ENCODE data around the gene MINDY4B. TPM values are rescaled to one million over a fixed set of nuclear protein-coding genes. Genes with fewer than 3 reads are reported as not detected.

The MINDY4B gene
- total RNA-seq, 1 donor from 2014 or later = not detected

- H3K9me3 ChIP-seq (ENCODE audit: control insufficient read depth in 3 of 3, low read length in 3 of 3) = no peaks in the 10 kb centered on the region
- peaks cover 0 to 6% (median 5%) of the 10 kb centered on the region in 3 donors for H3K27me3 ChIP-seq (ENCODE audit: control insufficient read depth in 3 of 3, insufficient read depth in 3 of 3, low read length in 3 of 3)
- H3K27ac ChIP-seq (ENCODE audit: low read depth, low read length) = no peak overlapping the region
- no peaks in the 10 kb centered on the region for H3K36me3 ChIP-seq (ENCODE audit: control insufficient read depth in 3 of 3, insufficient read depth in 3 of 3, low read length in 3 of 3)
- no peaks in the 10 kb centered on the region for H3K4me1 ChIP-seq (ENCODE audit: control insufficient read depth in 3 of 3, insufficient read depth in 3 of 3, low read length in 3 of 3)
- no peak overlapping the region for H3K4me3 ChIP-seq (ENCODE audit: low read length in 3 of 3)
- H3K9ac ChIP-seq (ENCODE audit: low read depth in 1 of 3, low read length in 3 of 3) = no peak overlapping the region
These were observed 26.2 kb downstream of the MINDY4B start for GRCh38 chr3:150878996-150879575.

DNA sequence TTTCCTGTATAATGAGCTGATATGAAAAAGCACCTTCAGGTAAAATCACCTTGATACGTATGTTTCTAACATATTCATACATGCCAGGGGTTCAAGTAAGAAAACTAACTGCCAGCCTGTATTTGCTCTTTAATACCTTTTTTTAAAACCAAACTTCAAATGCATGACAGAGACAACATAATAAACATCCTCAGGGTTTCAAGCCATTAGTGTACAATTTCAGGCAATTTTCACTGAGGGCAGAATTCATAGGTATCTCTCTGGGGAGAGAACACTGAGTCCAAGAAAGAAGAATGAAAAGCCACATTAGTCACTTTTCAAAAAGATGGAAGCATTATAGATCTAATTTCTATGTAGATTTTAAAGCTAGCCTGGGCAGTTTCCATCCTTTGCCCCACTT is 26.9 kb downstream of the MINDY4B start:
- H3K4me3 ChIP-seq (ENCODE audit: low read length in 3 of 3) = no peak overlapping the region
- no peaks in the 10 kb centered on the region for H3K36me3 ChIP-seq (ENCODE audit: control insufficient read depth in 3 of 3, insufficient read depth in 3 of 3, low read length in 3 of 3)
- no peaks in the 10 kb centered on the region for H3K27me3 ChIP-seq (ENCODE audit: control insufficient read depth in 3 of 3, insufficient read depth in 3 of 3, low read length in 3 of 3)
- H3K27ac ChIP-seq (ENCODE audit: low read depth, low read length) = no peak overlapping the region
- H3K4me1 ChIP-seq (ENCODE audit: control insufficient read depth in 3 of 3, insufficient read depth in 3 of 3, low read length in 3 of 3) = no peaks in the 10 kb centered on the region
- peak overlapping the region in 1 of 3 donors; percentile 12 for H3K9ac ChIP-seq (ENCODE audit: low read depth in 1 of 3, low read length in 3 of 3)
- H3K9me3 ChIP-seq (ENCODE audit: control insufficient read depth in 3 of 3, low read length in 3 of 3) = no peaks in the 10 kb centered on the region

GRCh38 chr3:150877303-150877702 is 27.9 kb downstream of the MINDY4B start:
- Histone ChIP-seq H3K4me1 (ENCODE audit: control insufficient read depth in 3 of 3, insufficient read depth in 3 of 3, low read length in 3 of 3) (no peaks in the 10 kb centered on the region), H3K9me3 (ENCODE audit: control insufficient read depth in 3 of 3, low read length in 3 of 3) (no peaks in the 10 kb centered on the region), H3K9ac (ENCODE audit: low read depth in 1 of 3, low read length in 3 of 3) (no peak overlapping the region), H3K36me3 (ENCODE audit: control insufficient read depth in 3 of 3, insufficient read depth in 3 of 3, low read length in 3 of 3) (no peaks in the 10 kb centered on the region), H3K27me3 (ENCODE audit: control insufficient read depth in 3 of 3, insufficient read depth in 3 of 3, low read length in 3 of 3) (no peaks in the 10 kb centered on the region), H3K27ac (ENCODE audit: low read depth, low read length) (no peak overlapping the region), H3K4me3 (ENCODE audit: low read length in 3 of 3) (no peak overlapping the region)

DNA sequence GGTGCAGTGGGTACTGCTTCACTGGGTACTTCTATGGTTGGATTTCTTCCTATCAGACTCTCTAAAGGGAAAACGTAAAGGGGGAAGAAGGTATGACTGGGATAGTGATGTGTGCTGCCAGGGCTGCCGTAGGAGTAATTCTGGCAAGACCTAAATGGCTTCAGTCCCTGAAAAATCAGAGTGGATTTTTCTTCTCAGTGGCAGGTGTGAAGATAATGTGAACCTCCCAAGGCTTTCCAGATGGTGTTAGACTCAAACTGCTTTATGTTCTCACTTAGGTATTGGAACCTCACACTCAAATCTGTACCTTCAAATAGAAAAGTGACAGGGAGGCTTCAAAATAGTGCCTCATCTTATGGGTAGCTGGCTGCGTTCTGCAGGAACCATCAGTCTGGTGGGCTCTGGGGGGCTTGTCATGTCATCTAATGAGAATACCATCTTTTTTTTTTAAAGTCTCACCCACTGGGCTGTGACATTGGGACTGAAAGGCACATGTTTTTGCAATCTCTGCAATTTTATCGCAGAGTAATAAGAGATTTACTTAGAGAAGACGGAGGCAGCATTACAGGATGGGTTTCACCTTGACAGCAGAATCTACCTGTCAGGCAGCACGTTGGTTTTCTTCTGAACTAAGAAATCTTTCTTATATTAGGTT is 28.5 kb downstream of the MINDY4B start:
- H3K9me3 ChIP-seq (ENCODE audit: control insufficient read depth in 3 of 3, low read length in 3 of 3) = no peaks in the 10 kb centered on the region
- H3K4me1 ChIP-seq (ENCODE audit: control insufficient read depth in 3 of 3, insufficient read depth in 3 of 3, low read length in 3 of 3) = no peaks in the 10 kb centered on the region
- no peak overlapping the region for H3K4me3 ChIP-seq (ENCODE audit: low read length in 3 of 3)
- H3K27me3 ChIP-seq (ENCODE audit: control insufficient read depth in 3 of 3, insufficient read depth in 3 of 3, low read length in 3 of 3) = no peaks in the 10 kb centered on the region
- no peak overlapping the region for H3K27ac ChIP-seq (ENCODE audit: low read depth, low read length)
- no peak overlapping the region for H3K9ac ChIP-seq (ENCODE audit: low read depth in 1 of 3, low read length in 3 of 3)
- H3K36me3 ChIP-seq (ENCODE audit: control insufficient read depth in 3 of 3, insufficient read depth in 3 of 3, low read length in 3 of 3) = no peaks in the 10 kb centered on the region

DNA sequence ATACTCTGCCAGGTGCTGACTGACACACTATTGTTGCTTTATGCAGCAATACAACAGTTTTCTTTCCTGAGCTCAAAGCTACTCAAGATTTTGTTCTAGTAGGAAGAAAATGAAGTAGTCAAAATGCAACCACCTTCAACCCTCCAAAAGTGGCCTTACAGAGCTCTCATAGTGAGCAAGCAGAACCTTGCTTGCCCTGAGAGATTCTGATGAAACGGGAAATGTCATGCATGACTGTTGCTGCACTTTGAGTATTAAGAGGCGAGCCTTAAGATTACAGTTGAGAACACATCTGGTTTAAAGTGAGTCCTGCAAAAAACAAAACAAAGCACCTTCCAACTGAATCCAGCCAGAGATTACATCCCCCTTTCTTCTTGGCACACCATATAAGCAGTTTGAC is 29.7 kb downstream of the MINDY4B start:
- Histone ChIP-seq H3K27ac (ENCODE audit: low read depth, low read length) (no peak overlapping the region), H3K9me3 (ENCODE audit: control insufficient read depth in 3 of 3, low read length in 3 of 3) (no peaks in the 10 kb centered on the region), H3K4me3 (ENCODE audit: low read length in 3 of 3) (no peak overlapping the region), H3K4me1 (ENCODE audit: control insufficient read depth in 3 of 3, insufficient read depth in 3 of 3, low read length in 3 of 3) (no peaks in the 10 kb centered on the region), H3K27me3 (ENCODE audit: control insufficient read depth in 3 of 3, insufficient read depth in 3 of 3, low read length in 3 of 3) (no peaks in the 10 kb centered on the region), H3K9ac (ENCODE audit: low read depth in 1 of 3, low read length in 3 of 3) (no peak overlapping the region), H3K36me3 (ENCODE audit: control insufficient read depth in 3 of 3, insufficient read depth in 3 of 3, low read length in 3 of 3) (no peaks in the 10 kb centered on the region)

DNA sequence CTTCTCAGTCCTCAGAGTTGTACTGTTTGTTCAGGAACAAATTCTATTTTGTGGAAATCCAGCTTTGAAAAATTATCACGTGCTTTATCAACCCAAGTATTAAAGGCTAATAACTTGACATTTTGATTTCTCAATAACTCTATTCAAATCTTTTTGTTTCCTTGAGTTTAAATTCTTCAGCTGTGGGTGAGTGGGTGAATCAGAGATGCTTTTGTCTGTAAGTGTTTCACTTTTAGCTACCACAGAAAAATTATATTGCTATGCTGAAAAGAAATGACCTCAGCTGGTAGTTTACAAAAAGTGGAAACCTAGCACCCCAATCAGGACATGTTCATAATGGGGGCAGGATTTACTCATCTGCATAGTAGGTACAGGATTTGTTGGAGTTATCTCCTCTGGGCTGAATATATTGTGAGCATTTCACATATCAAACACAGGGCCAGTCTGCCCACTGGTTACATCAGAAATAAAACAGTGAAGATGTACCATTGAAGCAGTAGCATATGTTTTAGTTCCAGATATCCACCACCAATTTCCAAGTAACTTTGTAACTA is 30.5 kb downstream of the MINDY4B start:
- Histone ChIP-seq H3K4me1 (ENCODE audit: control insufficient read depth in 3 of 3, insufficient read depth in 3 of 3, low read length in 3 of 3) (no peaks in the 10 kb centered on the region), H3K27ac (ENCODE audit: low read depth, low read length) (no peak overlapping the region), H3K9ac (ENCODE audit: low read depth in 1 of 3, low read length in 3 of 3) (no peak overlapping the region), H3K4me3 (ENCODE audit: low read length in 3 of 3) (no peak overlapping the region), H3K9me3 (ENCODE audit: control insufficient read depth in 3 of 3, low read length in 3 of 3) (no peaks in the 10 kb centered on the region), H3K27me3 (ENCODE audit: control insufficient read depth in 3 of 3, insufficient read depth in 3 of 3, low read length in 3 of 3) (no peaks in the 10 kb centered on the region), H3K36me3 (ENCODE audit: control insufficient read depth in 3 of 3, insufficient read depth in 3 of 3, low read length in 3 of 3) (no peaks in the 10 kb centered on the region)

- no peak overlapping the region for H3K27ac ChIP-seq (ENCODE audit: low read depth, low read length)
- no peaks in the 10 kb centered on the region for H3K27me3 ChIP-seq (ENCODE audit: control insufficient read depth in 3 of 3, insufficient read depth in 3 of 3, low read length in 3 of 3)
- no peaks in the 10 kb centered on the region for H3K36me3 ChIP-seq (ENCODE audit: control insufficient read depth in 3 of 3, insufficient read depth in 3 of 3, low read length in 3 of 3)
- H3K9me3 ChIP-seq (ENCODE audit: control insufficient read depth in 3 of 3, low read length in 3 of 3) = no peaks in the 10 kb centered on the region
- H3K9ac ChIP-seq (ENCODE audit: low read depth in 1 of 3, low read length in 3 of 3) = no peak overlapping the region
- H3K4me1 ChIP-seq (ENCODE audit: control insufficient read depth in 3 of 3, insufficient read depth in 3 of 3, low read length in 3 of 3) = no peaks in the 10 kb centered on the region
- H3K4me3 ChIP-seq (ENCODE audit: low read length in 3 of 3) = no peak overlapping the region
These were observed 34.0 kb downstream of the MINDY4B start for GRCh38 chr3:150871192-150871591.

DNA sequence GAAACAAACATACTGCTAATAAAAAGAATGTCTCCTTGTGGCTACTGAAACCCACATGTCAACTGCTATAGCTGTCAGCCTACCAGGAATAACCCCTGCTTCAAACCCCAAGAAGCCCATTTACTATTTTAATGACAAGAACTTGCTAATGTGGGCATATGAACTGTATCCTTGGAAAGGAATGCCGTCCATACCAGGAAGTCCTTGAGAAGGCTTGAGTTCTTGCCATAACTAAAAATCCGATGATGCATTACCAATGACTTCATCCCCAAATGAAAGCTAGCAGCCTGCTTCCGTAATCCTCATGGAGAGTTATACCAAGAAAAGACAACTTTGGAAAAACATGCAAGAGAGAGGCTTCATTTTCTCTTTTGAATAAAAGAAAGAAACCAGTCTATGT is 34.8 kb downstream of the MINDY4B start:
- H3K9me3 ChIP-seq (ENCODE audit: control insufficient read depth in 3 of 3, low read length in 3 of 3) = no peaks in the 10 kb centered on the region
- H3K27me3 ChIP-seq (ENCODE audit: control insufficient read depth in 3 of 3, insufficient read depth in 3 of 3, low read length in 3 of 3) = no peaks in the 10 kb centered on the region
- no peaks in the 10 kb centered on the region for H3K36me3 ChIP-seq (ENCODE audit: control insufficient read depth in 3 of 3, insufficient read depth in 3 of 3, low read length in 3 of 3)
- no peak overlapping the region for H3K9ac ChIP-seq (ENCODE audit: low read depth in 1 of 3, low read length in 3 of 3)
- H3K4me3 ChIP-seq (ENCODE audit: low read length in 3 of 3) = no peak overlapping the region
- H3K27ac ChIP-seq (ENCODE audit: low read depth, low read length) = no peak overlapping the region
- H3K4me1 ChIP-seq (ENCODE audit: control insufficient read depth in 3 of 3, insufficient read depth in 3 of 3, low read length in 3 of 3) = no peaks in the 10 kb centered on the region

DNA sequence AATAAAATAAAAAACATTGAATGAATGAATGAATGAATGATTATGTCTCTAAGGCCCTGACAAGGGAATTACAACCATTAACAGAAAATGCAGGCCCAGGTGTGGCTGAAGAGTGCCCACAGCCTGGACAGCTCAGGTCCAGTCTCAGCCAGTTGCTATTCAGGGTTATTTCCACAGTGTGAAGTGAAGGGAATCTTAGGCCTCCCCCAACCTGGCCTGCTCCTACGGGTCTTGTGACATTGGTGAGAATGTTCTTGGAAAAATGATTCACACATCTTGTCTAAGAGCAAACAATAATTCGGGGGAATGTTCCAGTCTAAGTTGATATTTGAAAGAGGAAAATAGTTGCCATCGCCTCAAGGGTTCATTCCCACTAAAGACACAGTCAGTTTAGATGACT is 37.0 kb downstream of the MINDY4B start:
- Histone ChIP-seq H3K4me1 (ENCODE audit: control insufficient read depth in 3 of 3, insufficient read depth in 3 of 3, low read length in 3 of 3) (peaks cover 0 to 2% (median 0%) of the 10 kb centered on the region in 3 donors), H3K27me3 (ENCODE audit: control insufficient read depth in 3 of 3, insufficient read depth in 3 of 3, low read length in 3 of 3) (no peaks in the 10 kb centered on the region), H3K27ac (ENCODE audit: low read depth, low read length) (no peak overlapping the region), H3K36me3 (ENCODE audit: control insufficient read depth in 3 of 3, insufficient read depth in 3 of 3, low read length in 3 of 3) (no peaks in the 10 kb centered on the region), H3K4me3 (ENCODE audit: low read length in 3 of 3) (no peak overlapping the region), H3K9ac (ENCODE audit: low read depth in 1 of 3, low read length in 3 of 3) (no peak overlapping the region), H3K9me3 (ENCODE audit: control insufficient read depth in 3 of 3, low read length in 3 of 3) (no peaks in the 10 kb centered on the region)

GRCh38 chr3:150867434-150867833 is 37.8 kb downstream of the MINDY4B start:
- Histone ChIP-seq H3K9ac (ENCODE audit: low read depth in 1 of 3, low read length in 3 of 3) (no peak overlapping the region), H3K9me3 (ENCODE audit: control insufficient read depth in 3 of 3, low read length in 3 of 3) (no peaks in the 10 kb centered on the region), H3K4me1 (ENCODE audit: control insufficient read depth in 3 of 3, insufficient read depth in 3 of 3, low read length in 3 of 3) (peaks cover 0 to 2% (median 0%) of the 10 kb centered on the region in 3 donors), H3K27ac (ENCODE audit: low read depth, low read length) (no peak overlapping the region), H3K36me3 (ENCODE audit: control insufficient read depth in 3 of 3, insufficient read depth in 3 of 3, low read length in 3 of 3) (no peaks in the 10 kb centered on the region), H3K27me3 (ENCODE audit: control insufficient read depth in 3 of 3, insufficient read depth in 3 of 3, low read length in 3 of 3) (no peaks in the 10 kb centered on the region), H3K4me3 (ENCODE audit: low read length in 3 of 3) (no peak overlapping the region)

All from skeletal muscle tissue (tissue), 4 donors.